Activated CD4-positive, alpha-beta T cell treated with anti-CD3 and anti-CD28 coated beads, Interleukin-2, amount 10 ng/mL, durations not matched to agents 24 days and 14 days (primary cell): ENCODE data around the gene TBC1D9B. TPM values are rescaled to one million over a fixed set of nuclear protein-coding genes. Genes with fewer than 3 reads are reported as not detected.

Source experiments
- DNase-seq: peaks from one replicate; pipeline ENCODE4 v3.0.0; 2022
- H3K27ac Mint-ChIP-seq: one replicate; pipeline ENCODE4 v1.8.0; 2022; ENCODE audit warnings: mild to moderate bottlenecking, mixed read lengths
- H3K27me3 Mint-ChIP-seq: one replicate; pipeline ENCODE4 v1.8.0; 2022; ENCODE audit warnings: mixed read lengths
- H3K36me3 Mint-ChIP-seq: one replicate; pipeline ENCODE4 v1.8.0; 2022; ENCODE audit warnings: low read depth, mild to moderate bottlenecking, mixed read lengths
- H3K4me1 Mint-ChIP-seq: one replicate; pipeline ENCODE4 v1.8.0; 2021; ENCODE audit warnings: mixed read lengths
- H3K4me3 Mint-ChIP-seq: one replicate; pipeline ENCODE4 v1.8.0; 2022; ENCODE audit warnings: mild to moderate bottlenecking, moderate library complexity, mixed read lengths
- H3K9me3 Mint-ChIP-seq: one replicate; pipeline ENCODE4 v1.8.0; 2021; ENCODE audit warnings: mixed read lengths
- intact Hi-C: fragments of 100-400 bp; cut with micrococcal nuclease; formaldehyde crosslinking; loops from one replicate; pipeline ENCODE4 v1.15.1; 2023
- total RNA-seq: library from RNA; stranded (reverse); gene quantifications from 2 replicates; pipeline ENCODE4 v1.2.3, GENCODE V29; 2022

Gene TBC1D9B
- total RNA-seq, 1 donor from 2014 or later = 138 TPM

- intact Hi-C loops = no loop called here
- Mint-ChIP-seq H3K27ac (no peak overlapping the region), H3K27me3 (peaks cover 5% of the 10 kb centered on the region), H3K36me3 (no peaks in the 10 kb centered on the region), H3K9me3 (no peaks in the 10 kb centered on the region), H3K4me3 (no peak overlapping the region), H3K4me1 (peaks cover 3% of the 10 kb centered on the region)
- no peak for DNase-seq
These were observed 8.8 kb upstream of the TBC1D9B start for GRCh38 chr5:179916523-179916922.

GRCh38 chr5:179915406-179915935, 7.8 kb upstream of the TBC1D9B start:
- Mint-ChIP-seq H3K4me1 (peaks cover 3% of the 10 kb centered on the region), H3K27me3 (peaks cover 5% of the 10 kb centered on the region), H3K36me3 (no peaks in the 10 kb centered on the region), H3K27ac (no peak overlapping the region), H3K9me3 (no peaks in the 10 kb centered on the region), H3K4me3 (no peak overlapping the region)
- intact Hi-C loops = no loop called here
- DNase-seq = no peak

GRCh38 chr5:179914032-179914755, 6.5 kb upstream of the TBC1D9B start:
- DNase-seq = no peak
- Mint-ChIP-seq H3K4me3 (no peak overlapping the region), H3K4me1 (peaks cover 3% of the 10 kb centered on the region), H3K36me3 (no peaks in the 10 kb centered on the region), H3K27ac (no peak overlapping the region), H3K9me3 (no peaks in the 10 kb centered on the region), H3K27me3 (peaks cover 5% of the 10 kb centered on the region)
- intact Hi-C loops = no loop called here

GRCh38 chr5:179913461-179913860, 5.8 kb upstream of the TBC1D9B start:
- no peak overlapping the region for H3K4me3 Mint-ChIP-seq
- intact Hi-C loops = no loop called here
- peaks cover 5% of the 10 kb centered on the region for H3K27me3 Mint-ChIP-seq
- H3K36me3 Mint-ChIP-seq = no peaks in the 10 kb centered on the region
- H3K9me3 Mint-ChIP-seq = no peaks in the 10 kb centered on the region
- peaks cover 3% of the 10 kb centered on the region for H3K4me1 Mint-ChIP-seq
- DNase-seq = no peak
- no peak overlapping the region for H3K27ac Mint-ChIP-seq

- Mint-ChIP-seq H3K27me3 (peaks cover 2% of the 10 kb centered on the region), H3K4me1 (peaks cover 4% of the 10 kb centered on the region)
These were observed 5.3 kb upstream of the TBC1D9B start for GRCh38 chr5:179912951-179913350.

GRCh38 chr5:179912386-179912785, 4.7 kb upstream of the TBC1D9B start:
- peaks cover 2% of the 10 kb centered on the region for H3K27me3 Mint-ChIP-seq

More at GRCh38 chr5:179912951-179913350, 5.3 kb upstream of the TBC1D9B start:
- Mint-ChIP-seq H3K36me3 (no peaks in the 10 kb centered on the region), H3K27ac (no peak overlapping the region), H3K9me3 (no peaks in the 10 kb centered on the region), H3K4me3 (no peak overlapping the region)
- intact Hi-C loops = no loop called here
- no peak for DNase-seq

GRCh38 chr5:179909224-179909623, 1.5 kb upstream of the TBC1D9B start:
- intact Hi-C loops = no loop called here
- Mint-ChIP-seq H3K4me3 (peak overlapping the region; percentile 12), H3K27me3 (no peaks in the 10 kb centered on the region), H3K36me3 (peaks cover 12% of the 10 kb centered on the region), H3K9me3 (no peaks in the 10 kb centered on the region), H3K27ac (no peak overlapping the region), H3K4me1 (peaks cover 10% of the 10 kb centered on the region)
- no peak for DNase-seq

More at GRCh38 chr5:179912386-179912785, 4.7 kb upstream of the TBC1D9B start:
- intact Hi-C loops = no loop called here
- Mint-ChIP-seq H3K4me1 (peaks cover 5% of the 10 kb centered on the region), H3K36me3 (no peaks in the 10 kb centered on the region), H3K9me3 (no peaks in the 10 kb centered on the region), H3K27ac (no peak overlapping the region), H3K4me3 (no peak overlapping the region)
- no peak for DNase-seq

GRCh38 chr5:179908528-179908927, 831 bp upstream of the TBC1D9B start:
- no peaks in the 10 kb centered on the region for H3K9me3 Mint-ChIP-seq
- peaks cover 15% of the 10 kb centered on the region for H3K36me3 Mint-ChIP-seq
- intact Hi-C loops = no loop called here
- DNase-seq = no peak
- H3K4me3 Mint-ChIP-seq = peak overlapping the region; percentile 12
- H3K27me3 Mint-ChIP-seq = no peaks in the 10 kb centered on the region
- no peak overlapping the region for H3K27ac Mint-ChIP-seq
- peaks cover 10% of the 10 kb centered on the region for H3K4me1 Mint-ChIP-seq

GRCh38 chr5:179906795-179907555, 722 bp downstream of the TBC1D9B start:
- Mint-ChIP-seq H3K4me1 (peaks cover 11% of the 10 kb centered on the region), H3K36me3 (peaks cover 24% of the 10 kb centered on the region), H3K4me3 (peak overlapping the region; percentile 96), H3K27ac (peak overlapping the region; percentile 92), H3K9me3 (no peaks in the 10 kb centered on the region), H3K27me3 (no peaks in the 10 kb centered on the region)
- intact Hi-C loops = loop anchor here (1.0 to 2.0 kb wide), 4 partner anchors 48 to 208 kb away; partner anchors contain the start of genes CANX, MGAT4B and MRNIP
- peak; percentile 73 for DNase-seq

- peaks cover 11% of the 10 kb centered on the region for H3K4me1 Mint-ChIP-seq
- peaks cover 26% of the 10 kb centered on the region for H3K36me3 Mint-ChIP-seq
- DNase-seq = no peak
- intact Hi-C loops = loop anchor here (2.0 kb wide), 3 partner anchors 48 to 208 kb away; partner anchors contain the start of genes CANX, MGAT4B and MRNIP
- no peaks in the 10 kb centered on the region for H3K27me3 Mint-ChIP-seq
- no peak overlapping the region for H3K27ac Mint-ChIP-seq
- H3K4me3 Mint-ChIP-seq = peak overlapping the region; percentile 96
- H3K9me3 Mint-ChIP-seq = no peaks in the 10 kb centered on the region
These were observed 1.4 kb downstream of the TBC1D9B start for GRCh38 chr5:179906294-179906794.

GRCh38 chr5:179905161-179905560, 2.5 kb downstream of the TBC1D9B start:
- Mint-ChIP-seq H3K27me3 (no peaks in the 10 kb centered on the region), H3K4me1 (peaks cover 11% of the 10 kb centered on the region), H3K36me3 (peaks cover 27% of the 10 kb centered on the region), H3K9me3 (no peaks in the 10 kb centered on the region), H3K4me3 (no peak overlapping the region), H3K27ac (no peak overlapping the region)
- intact Hi-C loops = no loop called here
- no peak for DNase-seq

GRCh38 chr5:179904463-179905160, 3.1 kb downstream of the TBC1D9B start:
- Mint-ChIP-seq H3K27ac (no peak overlapping the region), H3K36me3 (peaks cover 33% of the 10 kb centered on the region), H3K9me3 (no peaks in the 10 kb centered on the region), H3K4me1 (peaks cover 11% of the 10 kb centered on the region), H3K27me3 (no peaks in the 10 kb centered on the region), H3K4me3 (no peak overlapping the region)
- intact Hi-C loops = no loop called here
- no peak for DNase-seq

- H3K4me1 Mint-ChIP-seq = peaks cover 10% of the 10 kb centered on the region
- H3K9me3 Mint-ChIP-seq = no peaks in the 10 kb centered on the region
- no peak overlapping the region for H3K27ac Mint-ChIP-seq
- H3K4me3 Mint-ChIP-seq = no peak overlapping the region
- no peak for DNase-seq
- H3K36me3 Mint-ChIP-seq = peaks cover 42% of the 10 kb centered on the region
- H3K27me3 Mint-ChIP-seq = no peaks in the 10 kb centered on the region
- intact Hi-C loops = no loop called here
These were observed 4.9 kb downstream of the TBC1D9B start for GRCh38 chr5:179902763-179903158.
